ENCODE measurements around the gene FXYD3. TPM values are rescaled to one million over a fixed set of nuclear protein-coding genes. Genes with fewer than 3 reads are reported as not detected.

The FXYD3 gene
- total and polyA plus RNA-seq, 2 experiments from 2014 or later = 0.81 TPM; not detected in 1

DNA sequence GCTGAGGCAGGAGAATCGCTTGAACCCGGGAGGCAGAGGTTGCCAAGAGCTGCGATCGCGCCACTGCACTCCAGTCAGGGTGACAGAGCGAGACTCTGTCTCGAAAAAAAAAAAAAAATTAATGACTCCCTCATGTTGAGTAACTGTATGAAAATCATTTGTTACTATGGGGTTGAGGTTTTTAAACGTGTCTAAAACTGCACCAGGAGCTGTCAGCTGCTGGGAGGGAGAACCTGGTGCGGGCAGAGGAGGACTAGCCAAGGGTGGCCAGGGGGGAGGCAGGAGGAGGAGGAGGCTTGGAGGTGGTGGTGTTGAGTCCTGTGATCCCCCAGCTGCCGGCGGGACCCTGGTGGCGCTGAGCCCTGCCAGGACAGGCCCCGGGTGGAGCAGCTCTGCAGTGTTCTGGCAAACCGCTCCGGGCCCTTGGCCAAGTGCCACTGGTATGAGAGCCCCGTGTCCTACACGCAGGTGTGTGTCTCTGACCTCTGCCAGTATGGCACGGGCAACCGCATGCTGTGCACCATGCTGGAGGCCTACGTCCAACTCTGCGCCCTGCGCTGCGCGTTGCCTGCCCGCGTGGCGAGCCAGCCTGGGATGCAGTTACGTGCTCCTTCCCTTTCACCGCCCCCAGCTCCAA lies 17.1 kb upstream of the FXYD3 start:
- Histone ChIP-seq H3K4me1 (ENCODE audit: insufficient read depth) (no peaks in the 10 kb centered on the region; the same call in 1 of the 2 replicates), H3K79me2 (replicated peaks; ENCODE audit: insufficient read depth) (no peaks in the 10 kb centered on the region), H3K27ac (ENCODE audit: low read depth) (no peak overlapping the region), H3K4me3 (no peak overlapping the region), H3K27me3 (ENCODE audit: insufficient read depth) (no peaks in the 10 kb centered on the region), H3K9me2 (ENCODE audit: insufficient read depth) (no peaks in the 10 kb centered on the region), H3F3A (replicated peaks; ENCODE audit: low read depth) (0 out of 2 replicates have a peak, but pooled peaks cover 3% of the 10 kb centered on the region), H3K36me3 (ENCODE audit: insufficient read depth) (no peaks in the 10 kb centered on the region), H2AFZ (no peak overlapping the region), H3K4me2 (no peak overlapping the region), H4K20me1 (replicated peaks; ENCODE audit: insufficient read depth) (no peaks in the 10 kb centered on the region)
- Mint-ChIP-seq H3K27me3 (ENCODE audit: insufficient read depth, low read depth, poor library complexity) (peaks cover 5% of the 10 kb centered on the region), H3K4me3 (no peak overlapping the region), H3K36me3 (ENCODE audit: low read depth) (no peaks in the 10 kb centered on the region), H3K4me1 (peaks cover 4% of the 10 kb centered on the region), H3K9me3 (no peaks in the 10 kb centered on the region; the same call in 2 of the 3 replicates), H3K27ac (no peak overlapping the region)
- ATAC-seq (no peak), DNase-seq (ENCODE audit: low spot score) (no peak)
- TF ChIP-seq POLR2AphosphoS5 (IDR thresholded peaks at IDR 0.05; ENCODE audit: low read depth) (no peak), NANOG (IDR thresholded peaks at IDR 0.05; ENCODE audit: borderline replicate concordance) (no peak), ZNF114 (CRISPR knock-in tag; IDR thresholded peaks at IDR 0.05) (no peak), CREB1 (CRISPR knock-in tag; IDR thresholded peaks at IDR 0.05; ENCODE audit: low read depth) (no peak), JUNB (IDR thresholded peaks at IDR 0.05; ENCODE audit: unreplicated experiment) (no peak), EZH2 (IDR thresholded peaks at IDR 0.05; ENCODE audit: low read depth, unreplicated experiment) (no peak), ZNF331 (CRISPR knock-in tag; IDR thresholded peaks at IDR 0.05; ENCODE audit: low read depth) (no peak), STAT1 (IDR thresholded peaks at IDR 0.05; ENCODE audit: unreplicated experiment) (no peak), EZH2phosphoT487 (IDR thresholded peaks at IDR 0.05; ENCODE audit: unreplicated experiment) (no peak)
- TF ChIP-seq, protein P1, sequence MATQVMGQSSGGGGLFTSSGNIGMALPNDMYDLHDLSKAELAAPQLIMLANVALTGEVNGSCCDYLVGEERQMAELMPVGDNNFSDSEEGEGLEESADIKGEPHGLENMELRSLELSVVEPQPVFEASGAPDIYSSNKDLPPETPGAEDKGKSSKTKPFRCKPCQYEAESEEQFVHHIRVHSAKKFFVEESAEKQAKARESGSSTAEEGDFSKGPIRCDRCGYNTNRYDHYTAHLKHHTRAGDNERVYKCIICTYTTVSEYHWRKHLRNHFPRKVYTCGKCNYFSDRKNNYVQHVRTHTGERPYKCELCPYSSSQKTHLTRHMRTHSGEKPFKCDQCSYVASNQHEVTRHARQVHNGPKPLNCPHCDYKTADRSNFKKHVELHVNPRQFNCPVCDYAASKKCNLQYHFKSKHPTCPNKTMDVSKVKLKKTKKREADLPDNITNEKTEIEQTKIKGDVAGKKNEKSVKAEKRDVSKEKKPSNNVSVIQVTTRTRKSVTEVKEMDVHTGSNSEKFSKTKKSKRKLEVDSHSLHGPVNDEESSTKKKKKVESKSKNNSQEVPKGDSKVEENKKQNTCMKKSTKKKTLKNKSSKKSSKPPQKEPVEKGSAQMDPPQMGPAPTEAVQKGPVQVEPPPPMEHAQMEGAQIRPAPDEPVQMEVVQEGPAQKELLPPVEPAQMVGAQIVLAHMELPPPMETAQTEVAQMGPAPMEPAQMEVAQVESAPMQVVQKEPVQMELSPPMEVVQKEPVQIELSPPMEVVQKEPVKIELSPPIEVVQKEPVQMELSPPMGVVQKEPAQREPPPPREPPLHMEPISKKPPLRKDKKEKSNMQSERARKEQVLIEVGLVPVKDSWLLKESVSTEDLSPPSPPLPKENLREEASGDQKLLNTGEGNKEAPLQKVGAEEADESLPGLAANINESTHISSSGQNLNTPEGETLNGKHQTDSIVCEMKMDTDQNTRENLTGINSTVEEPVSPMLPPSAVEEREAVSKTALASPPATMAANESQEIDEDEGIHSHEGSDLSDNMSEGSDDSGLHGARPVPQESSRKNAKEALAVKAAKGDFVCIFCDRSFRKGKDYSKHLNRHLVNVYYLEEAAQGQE (IDR thresholded peaks at IDR 0.05; ENCODE audit: unreplicated experiment) = no peak
- TF ChIP-seq, protein P2, sequence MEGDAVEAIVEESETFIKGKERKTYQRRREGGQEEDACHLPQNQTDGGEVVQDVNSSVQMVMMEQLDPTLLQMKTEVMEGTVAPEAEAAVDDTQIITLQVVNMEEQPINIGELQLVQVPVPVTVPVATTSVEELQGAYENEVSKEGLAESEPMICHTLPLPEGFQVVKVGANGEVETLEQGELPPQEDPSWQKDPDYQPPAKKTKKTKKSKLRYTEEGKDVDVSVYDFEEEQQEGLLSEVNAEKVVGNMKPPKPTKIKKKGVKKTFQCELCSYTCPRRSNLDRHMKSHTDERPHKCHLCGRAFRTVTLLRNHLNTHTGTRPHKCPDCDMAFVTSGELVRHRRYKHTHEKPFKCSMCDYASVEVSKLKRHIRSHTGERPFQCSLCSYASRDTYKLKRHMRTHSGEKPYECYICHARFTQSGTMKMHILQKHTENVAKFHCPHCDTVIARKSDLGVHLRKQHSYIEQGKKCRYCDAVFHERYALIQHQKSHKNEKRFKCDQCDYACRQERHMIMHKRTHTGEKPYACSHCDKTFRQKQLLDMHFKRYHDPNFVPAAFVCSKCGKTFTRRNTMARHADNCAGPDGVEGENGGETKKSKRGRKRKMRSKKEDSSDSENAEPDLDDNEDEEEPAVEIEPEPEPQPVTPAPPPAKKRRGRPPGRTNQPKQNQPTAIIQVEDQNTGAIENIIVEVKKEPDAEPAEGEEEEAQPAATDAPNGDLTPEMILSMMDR (conservative IDR thresholded peaks at IDR 0.05; ENCODE audit: low read depth in 2 of 2) = no peak
- TF ChIP-seq, protein P3, sequence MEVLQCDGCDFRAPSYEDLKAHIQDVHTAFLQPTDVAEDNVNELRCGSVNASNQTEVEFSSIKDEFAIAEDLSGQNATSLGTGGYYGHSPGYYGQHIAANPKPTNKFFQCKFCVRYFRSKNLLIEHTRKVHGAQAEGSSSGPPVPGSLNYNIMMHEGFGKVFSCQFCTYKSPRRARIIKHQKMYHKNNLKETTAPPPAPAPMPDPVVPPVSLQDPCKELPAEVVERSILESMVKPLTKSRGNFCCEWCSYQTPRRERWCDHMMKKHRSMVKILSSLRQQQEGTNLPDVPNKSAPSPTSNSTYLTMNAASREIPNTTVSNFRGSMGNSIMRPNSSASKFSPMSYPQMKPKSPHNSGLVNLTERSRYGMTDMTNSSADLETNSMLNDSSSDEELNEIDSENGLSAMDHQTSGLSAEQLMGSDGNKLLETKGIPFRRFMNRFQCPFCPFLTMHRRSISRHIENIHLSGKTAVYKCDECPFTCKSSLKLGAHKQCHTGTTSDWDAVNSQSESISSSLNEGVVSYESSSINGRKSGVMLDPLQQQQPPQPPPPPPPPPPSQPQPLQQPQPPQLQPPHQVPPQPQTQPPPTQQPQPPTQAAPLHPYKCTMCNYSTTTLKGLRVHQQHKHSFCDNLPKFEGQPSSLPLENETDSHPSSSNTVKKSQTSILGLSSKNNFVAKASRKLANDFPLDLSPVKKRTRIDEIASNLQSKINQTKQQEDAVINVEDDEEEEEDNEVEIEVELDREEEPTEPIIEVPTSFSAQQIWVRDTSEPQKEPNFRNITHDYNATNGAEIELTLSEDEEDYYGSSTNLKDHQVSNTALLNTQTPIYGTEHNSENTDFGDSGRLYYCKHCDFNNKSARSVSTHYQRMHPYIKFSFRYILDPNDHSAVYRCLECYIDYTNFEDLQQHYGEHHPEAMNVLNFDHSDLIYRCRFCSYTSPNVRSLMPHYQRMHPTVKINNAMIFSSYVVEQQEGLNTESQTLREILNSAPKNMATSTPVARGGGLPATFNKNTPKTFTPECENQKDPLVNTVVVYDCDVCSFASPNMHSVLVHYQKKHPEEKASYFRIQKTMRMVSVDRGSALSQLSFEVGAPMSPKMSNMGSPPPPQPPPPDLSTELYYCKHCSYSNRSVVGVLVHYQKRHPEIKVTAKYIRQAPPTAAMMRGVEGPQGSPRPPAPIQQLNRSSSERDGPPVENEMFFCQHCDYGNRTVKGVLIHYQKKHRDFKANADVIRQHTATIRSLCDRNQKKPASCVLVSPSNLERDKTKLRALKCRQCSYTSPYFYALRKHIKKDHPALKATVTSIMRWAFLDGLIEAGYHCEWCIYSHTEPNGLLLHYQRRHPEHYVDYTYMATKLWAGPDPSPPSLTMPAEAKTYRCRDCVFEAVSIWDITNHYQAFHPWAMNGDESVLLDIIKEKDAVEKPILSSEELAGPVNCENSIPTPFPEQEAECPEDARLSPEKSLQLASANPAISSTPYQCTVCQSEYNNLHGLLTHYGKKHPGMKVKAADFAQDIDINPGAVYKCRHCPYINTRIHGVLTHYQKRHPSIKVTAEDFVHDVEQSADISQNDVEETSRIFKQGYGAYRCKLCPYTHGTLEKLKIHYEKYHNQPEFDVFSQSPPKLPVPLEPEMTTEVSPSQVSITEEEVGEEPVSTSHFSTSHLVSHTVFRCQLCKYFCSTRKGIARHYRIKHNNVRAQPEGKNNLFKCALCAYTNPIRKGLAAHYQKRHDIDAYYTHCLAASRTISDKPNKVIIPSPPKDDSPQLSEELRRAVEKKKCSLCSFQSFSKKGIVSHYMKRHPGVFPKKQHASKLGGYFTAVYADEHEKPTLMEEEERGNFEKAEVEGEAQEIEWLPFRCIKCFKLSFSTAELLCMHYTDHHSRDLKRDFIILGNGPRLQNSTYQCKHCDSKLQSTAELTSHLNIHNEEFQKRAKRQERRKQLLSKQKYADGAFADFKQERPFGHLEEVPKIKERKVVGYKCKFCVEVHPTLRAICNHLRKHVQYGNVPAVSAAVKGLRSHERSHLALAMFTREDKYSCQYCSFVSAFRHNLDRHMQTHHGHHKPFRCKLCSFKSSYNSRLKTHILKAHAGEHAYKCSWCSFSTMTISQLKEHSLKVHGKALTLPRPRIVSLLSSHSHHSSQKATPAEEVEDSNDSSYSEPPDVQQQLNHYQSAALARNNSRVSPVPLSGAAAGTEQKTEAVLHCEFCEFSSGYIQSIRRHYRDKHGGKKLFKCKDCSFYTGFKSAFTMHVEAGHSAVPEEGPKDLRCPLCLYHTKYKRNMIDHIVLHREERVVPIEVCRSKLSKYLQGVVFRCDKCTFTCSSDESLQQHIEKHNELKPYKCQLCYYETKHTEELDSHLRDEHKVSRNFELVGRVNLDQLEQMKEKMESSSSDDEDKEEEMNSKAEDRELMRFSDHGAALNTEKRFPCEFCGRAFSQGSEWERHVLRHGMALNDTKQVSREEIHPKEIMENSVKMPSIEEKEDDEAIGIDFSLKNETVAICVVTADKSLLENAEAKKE (CRISPR knock-in tag; IDR thresholded peaks at IDR 0.05) = no peak
- TF ChIP-seq, protein P4, sequence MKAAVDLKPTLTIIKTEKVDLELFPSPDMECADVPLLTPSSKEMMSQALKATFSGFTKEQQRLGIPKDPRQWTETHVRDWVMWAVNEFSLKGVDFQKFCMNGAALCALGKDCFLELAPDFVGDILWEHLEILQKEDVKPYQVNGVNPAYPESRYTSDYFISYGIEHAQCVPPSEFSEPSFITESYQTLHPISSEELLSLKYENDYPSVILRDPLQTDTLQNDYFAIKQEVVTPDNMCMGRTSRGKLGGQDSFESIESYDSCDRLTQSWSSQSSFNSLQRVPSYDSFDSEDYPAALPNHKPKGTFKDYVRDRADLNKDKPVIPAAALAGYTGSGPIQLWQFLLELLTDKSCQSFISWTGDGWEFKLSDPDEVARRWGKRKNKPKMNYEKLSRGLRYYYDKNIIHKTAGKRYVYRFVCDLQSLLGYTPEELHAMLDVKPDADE (IDR thresholded peaks at IDR 0.05) = no peak

Measured in GM23338 (cell line).